T-helper 17 cell (primary cell): ENCODE results near the gene CRACDL. TPM values are rescaled to one million over a fixed set of nuclear protein-coding genes. Genes with fewer than 3 reads are reported as not detected.
A peak's percentile ranks its signal among the peaks of the same experiment; 100 is the strongest.

Source experiments
- ATAC-seq: fragments of 150-1000 bp; cut with Tn5 transposase; 2 replicates; pipeline ENCODE4 v1.10.0; 2021; ENCODE audit warnings: mild to moderate bottlenecking, moderate library complexity
- DNase-seq, 3 donors: peaks; one replicate each; pipeline versions ENCODE4 v3.0.0 to v3.0.0-alpha.2; 2020 to 2021
- H3K9me3 ChIP-seq: one replicate; pipeline ENCODE4 v1.7.0; 2013; ENCODE audit warnings: low read length, mild to moderate bottlenecking; ENCODE audit not compliant: control insufficient read depth, poor library complexity, severe bottlenecking
- H3K27ac Mint-ChIP-seq: one replicate; pipeline ENCODE4 v1.8.0; 2022; ENCODE audit warnings: mild to moderate bottlenecking, moderate library complexity, mixed read lengths
- H3K27me3 Mint-ChIP-seq: one replicate; pipeline ENCODE4 v1.8.0; 2022; ENCODE audit warnings: mixed read lengths
- H3K36me3 Mint-ChIP-seq: one replicate; pipeline ENCODE4 v1.8.0; 2022; ENCODE audit warnings: low read depth, mixed read lengths
- H3K4me1 Mint-ChIP-seq: one replicate; pipeline ENCODE4 v1.8.0; 2022; ENCODE audit warnings: mild to moderate bottlenecking, mixed read lengths
- H3K4me3 Mint-ChIP-seq: one replicate; pipeline ENCODE4 v1.8.0; 2022; ENCODE audit warnings: mild to moderate bottlenecking, moderate library complexity, mixed read lengths
- total RNA-seq, 4 donors: library from RNA in 2 of 4; stranded (reverse) in 2 of 4; gene quantifications; one replicate each; pipeline ENCODE4 v1.2.3 and lab custom pipeline; 2022 to 2026

CRACDL gene
- total RNA-seq, 2 donors from 2014 or later = 0.29 to 0.55 TPM

DNA sequence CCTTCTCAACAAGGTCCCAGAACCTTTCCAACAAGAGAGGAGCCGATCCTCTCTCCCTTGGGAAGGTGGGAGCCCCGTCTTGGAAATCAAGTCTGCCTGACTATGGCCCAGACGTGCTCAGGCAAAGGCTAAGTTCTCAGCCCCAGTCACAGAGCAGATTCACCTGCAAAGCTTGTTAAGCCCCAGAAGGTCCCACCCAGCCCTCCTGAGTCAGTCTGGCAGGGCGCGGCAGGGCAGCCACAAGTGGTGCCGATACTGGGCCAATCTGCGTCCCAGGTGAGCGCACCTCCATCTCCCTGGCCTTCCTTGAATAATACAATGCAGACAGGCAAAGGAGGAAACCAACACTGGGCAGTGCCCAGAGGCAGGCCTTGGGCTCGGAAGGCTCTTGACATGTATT, 15.0 kb downstream of the CRACDL start:
- H3K9me3 ChIP-seq = no peaks in the 10 kb centered on the region
- H3K4me3 Mint-ChIP-seq = no peak overlapping the region
- peaks cover 5% of the 10 kb centered on the region for H3K36me3 Mint-ChIP-seq
- H3K27ac Mint-ChIP-seq = no peak overlapping the region
- H3K27me3 Mint-ChIP-seq = peaks cover 30% of the 10 kb centered on the region
- DNase-seq (no peak), ATAC-seq (no peak)
- peaks cover 6% of the 10 kb centered on the region for H3K4me1 Mint-ChIP-seq

DNA sequence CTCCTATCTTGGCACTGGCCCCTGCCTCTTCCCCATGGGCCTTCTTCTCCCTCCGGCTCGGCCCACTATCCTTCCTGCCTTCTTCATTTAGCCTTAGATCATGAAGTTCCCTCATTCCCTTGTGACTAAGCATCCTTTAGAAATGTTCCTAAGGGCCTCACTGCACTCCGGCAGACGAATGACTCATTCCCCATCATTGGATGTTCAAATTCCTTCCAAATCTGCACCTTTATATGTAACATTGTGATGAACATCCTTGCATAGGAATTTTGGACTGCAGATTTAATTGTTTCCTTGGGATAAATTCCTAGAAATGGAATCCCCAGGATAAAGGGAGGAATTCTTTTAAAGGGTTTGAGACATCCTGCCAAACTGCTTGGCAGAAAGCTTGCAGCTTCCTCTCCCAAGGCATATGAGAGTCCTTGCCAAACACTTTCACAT, 19.0 kb downstream of the CRACDL start:
- H3K4me3 Mint-ChIP-seq = no peak overlapping the region
- ATAC-seq = no peak

GRCh38 chr2:98915751-98916358, 20.2 kb downstream of the CRACDL start:
- H3K4me1 Mint-ChIP-seq = peaks cover 33% of the 10 kb centered on the region
- no peak for ATAC-seq
- peaks cover 65% of the 10 kb centered on the region for H3K27me3 Mint-ChIP-seq
- H3K27ac Mint-ChIP-seq = no peak overlapping the region
- H3K36me3 Mint-ChIP-seq = peaks cover 5% of the 10 kb centered on the region
- H3K4me3 Mint-ChIP-seq = no peak overlapping the region
- H3K9me3 ChIP-seq = no peaks in the 10 kb centered on the region
- no peak for DNase-seq

More for the DNA sequence above, 19.0 kb downstream of the CRACDL start:
- DNase-seq = no peak
- peaks cover 23% of the 10 kb centered on the region for H3K4me1 Mint-ChIP-seq
- H3K36me3 Mint-ChIP-seq = peaks cover 5% of the 10 kb centered on the region
- H3K27ac Mint-ChIP-seq = no peak overlapping the region
- H3K27me3 Mint-ChIP-seq = peaks cover 61% of the 10 kb centered on the region
- no peaks in the 10 kb centered on the region for H3K9me3 ChIP-seq

GRCh38 chr2:98914713-98915580, 21.1 kb downstream of the CRACDL start:
- H3K27ac Mint-ChIP-seq = no peak overlapping the region
- DNase-seq (no peak), ATAC-seq (no peak)
- H3K27me3 Mint-ChIP-seq = peaks cover 57% of the 10 kb centered on the region
- peaks cover 2% of the 10 kb centered on the region for H3K36me3 Mint-ChIP-seq
- H3K4me3 Mint-ChIP-seq = no peak overlapping the region
- H3K9me3 ChIP-seq = no peaks in the 10 kb centered on the region
- peaks cover 35% of the 10 kb centered on the region for H3K4me1 Mint-ChIP-seq

DNA sequence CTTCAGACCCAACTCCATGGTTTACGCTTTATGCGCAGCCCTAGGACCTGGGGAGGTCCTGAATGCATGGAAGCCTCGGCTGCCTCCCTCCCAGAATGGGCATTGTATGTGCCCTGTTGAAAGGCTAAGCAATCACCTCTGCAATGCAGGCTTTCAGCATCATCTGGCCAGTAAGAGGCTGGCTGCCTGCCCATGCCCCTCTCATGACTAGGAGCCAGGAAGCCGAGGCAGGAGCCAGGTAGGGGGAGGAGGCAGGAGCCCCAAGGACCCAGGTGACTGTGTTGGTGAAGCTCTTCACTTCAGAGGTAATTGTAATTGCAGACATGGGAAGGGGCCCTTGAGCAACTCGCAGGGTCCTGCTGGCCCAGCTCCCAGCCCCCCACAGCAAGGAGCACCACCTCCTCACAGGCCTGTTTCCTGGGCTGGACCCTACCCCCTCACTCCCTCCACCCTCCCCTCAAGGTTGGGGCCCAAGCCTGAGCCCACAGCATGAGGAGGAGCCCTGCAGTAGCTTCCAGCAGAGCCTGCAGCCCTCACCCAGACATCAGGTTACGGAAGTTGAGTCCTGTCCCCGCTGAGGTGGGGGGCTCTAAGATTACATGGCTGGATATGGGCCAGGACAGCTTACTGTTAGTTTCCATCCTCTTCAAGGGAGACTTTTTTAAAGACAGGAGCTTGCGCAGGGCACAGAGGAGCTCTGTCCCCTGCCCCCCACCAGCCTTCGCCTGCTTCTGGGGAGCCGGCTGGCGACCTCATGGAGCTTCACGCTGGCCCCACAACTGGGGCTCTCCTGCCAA, 21.9 kb downstream of the CRACDL start:
- peaks cover 65% of the 10 kb centered on the region for H3K27me3 Mint-ChIP-seq
- ATAC-seq = no peak

GRCh38 chr2:98912957-98913915, 22.8 kb downstream of the CRACDL start:
- H3K9me3 ChIP-seq = no peaks in the 10 kb centered on the region
- DNase-seq (no peak), ATAC-seq (no peak)
- H3K36me3 Mint-ChIP-seq = no peaks in the 10 kb centered on the region
- H3K4me1 Mint-ChIP-seq = peaks cover 50% of the 10 kb centered on the region
- H3K4me3 Mint-ChIP-seq = peak overlapping the region; percentile 25
- peak overlapping the region; percentile 16 for H3K27ac Mint-ChIP-seq
- H3K27me3 Mint-ChIP-seq = peaks cover 66% of the 10 kb centered on the region

More for the DNA sequence above, 21.9 kb downstream of the CRACDL start:
- peaks cover under 1% of the 10 kb centered on the region for H3K36me3 Mint-ChIP-seq
- H3K9me3 ChIP-seq = no peaks in the 10 kb centered on the region
- H3K27ac Mint-ChIP-seq = no peak overlapping the region
- no peak for DNase-seq
- H3K4me1 Mint-ChIP-seq = peaks cover 43% of the 10 kb centered on the region
- H3K4me3 Mint-ChIP-seq = no peak overlapping the region

GRCh38 chr2:98912221-98912851, 23.7 kb downstream of the CRACDL start:
- Mint-ChIP-seq H3K27me3 (peaks cover 75% of the 10 kb centered on the region), H3K4me1 (peaks cover 50% of the 10 kb centered on the region), H3K27ac (no peak overlapping the region), H3K36me3 (no peaks in the 10 kb centered on the region), H3K4me3 (peak overlapping the region; percentile 47)
- DNase-seq (no peak), ATAC-seq (peak; percentile 10)
- no peaks in the 10 kb centered on the region for H3K9me3 ChIP-seq

- Mint-ChIP-seq H3K4me3 (peak overlapping the region; percentile 47), H3K36me3 (no peaks in the 10 kb centered on the region), H3K27ac (peak overlapping the region; percentile 24), H3K4me1 (peaks cover 47% of the 10 kb centered on the region), H3K27me3 (peaks cover 72% of the 10 kb centered on the region)
- ATAC-seq = peak; percentile 85
- no peaks in the 10 kb centered on the region for H3K9me3 ChIP-seq
- no peak for DNase-seq
Observed at GRCh38 chr2:98911376-98912154, 24.5 kb downstream of the CRACDL start.

GRCh38 chr2:98911126-98911375, 25.0 kb downstream of the CRACDL start:
- H3K9me3 ChIP-seq = no peaks in the 10 kb centered on the region
- ATAC-seq (no peak), DNase-seq (no peak)
- Mint-ChIP-seq H3K27ac (peak overlapping the region; percentile 24), H3K27me3 (peaks cover 70% of the 10 kb centered on the region), H3K4me3 (peak overlapping the region; percentile 31), H3K36me3 (no peaks in the 10 kb centered on the region), H3K4me1 (peaks cover 46% of the 10 kb centered on the region)

DNA sequence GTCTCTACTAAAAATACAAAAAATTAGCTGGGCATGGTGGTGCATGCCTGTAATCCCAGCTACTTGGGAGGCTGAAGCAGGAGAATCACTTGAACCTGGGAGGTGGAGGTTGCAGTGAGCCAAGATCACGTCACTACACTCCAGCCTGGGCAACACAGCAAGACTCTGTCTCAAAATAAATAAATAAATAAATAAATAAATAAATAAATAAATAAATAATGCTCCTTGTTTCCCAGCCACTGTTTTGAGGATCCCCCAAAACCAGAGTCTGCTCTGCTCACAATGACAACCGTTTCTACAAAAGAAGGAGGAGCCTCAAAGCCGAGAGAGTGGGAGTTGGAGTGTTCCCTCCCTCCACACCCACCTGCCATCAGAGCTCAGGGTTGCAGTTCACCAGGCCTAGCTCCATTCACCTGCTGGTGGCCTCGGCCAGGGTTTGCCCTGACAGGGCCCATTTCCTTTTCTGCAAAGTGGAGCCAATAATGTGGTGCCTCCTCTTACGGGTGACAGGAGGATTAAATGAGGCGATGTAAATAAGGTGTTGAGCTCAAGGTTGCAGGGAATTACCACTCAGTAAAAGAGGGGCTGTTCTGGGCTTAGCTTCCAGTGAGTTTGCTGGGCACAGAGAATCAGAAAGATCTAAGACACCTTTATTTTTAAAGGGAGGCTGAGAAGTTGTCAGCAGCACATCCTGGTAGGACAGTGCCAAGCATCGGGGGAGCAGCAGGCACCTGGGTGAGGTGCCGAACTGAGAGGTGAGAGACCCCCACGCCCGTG, 25.5 kb downstream of the CRACDL start:
- peaks cover 65% of the 10 kb centered on the region for H3K27me3 Mint-ChIP-seq
- H3K4me3 Mint-ChIP-seq = peak overlapping the region; percentile 31
- H3K4me1 Mint-ChIP-seq = peaks cover 44% of the 10 kb centered on the region
- DNase-seq = no peak
- ATAC-seq = no peak
- no peaks in the 10 kb centered on the region for H3K36me3 Mint-ChIP-seq
- peak overlapping the region; percentile 24 for H3K27ac Mint-ChIP-seq
- H3K9me3 ChIP-seq = no peaks in the 10 kb centered on the region
